GM19023 (cell line): ENCODE data around the gene MFNG.

ENCODE experiments used
- ATAC-seq: cut with Tn5 transposase; IDR thresholded peaks from one replicate; pipeline ENCODE4 v1.9.1; 2021; ENCODE audit warnings: mild to moderate bottlenecking, moderate library complexity; ENCODE audit not compliant: unreplicated experiment

Gene MFNG

DNA sequence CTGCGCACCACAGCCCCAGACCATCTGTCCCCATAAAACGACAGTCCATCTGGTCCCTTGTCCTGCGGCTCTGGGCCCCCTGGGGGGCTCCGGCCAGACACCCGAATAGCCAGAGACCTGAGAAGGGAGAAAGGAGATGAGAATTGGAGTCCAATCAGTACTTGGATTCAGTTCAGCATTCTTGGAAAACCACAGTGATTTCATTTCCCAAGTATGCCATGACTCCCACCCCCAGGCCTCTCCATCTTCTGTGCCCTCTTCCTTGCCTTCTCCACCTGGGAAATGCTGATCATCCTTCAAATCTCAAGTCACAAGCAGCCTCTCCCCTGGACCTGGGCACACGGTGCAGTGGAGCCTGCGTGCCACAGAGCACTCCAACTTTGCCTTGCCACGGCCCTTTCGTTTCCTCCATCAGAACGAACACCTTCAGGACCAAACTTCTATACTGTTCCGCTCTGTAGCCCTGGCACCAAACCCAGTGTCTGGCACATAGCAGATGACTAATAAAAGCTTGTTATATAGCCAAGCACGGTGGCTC is 10.9 kb upstream of the MFNG start:
- no peak for ATAC-seq

DNA sequence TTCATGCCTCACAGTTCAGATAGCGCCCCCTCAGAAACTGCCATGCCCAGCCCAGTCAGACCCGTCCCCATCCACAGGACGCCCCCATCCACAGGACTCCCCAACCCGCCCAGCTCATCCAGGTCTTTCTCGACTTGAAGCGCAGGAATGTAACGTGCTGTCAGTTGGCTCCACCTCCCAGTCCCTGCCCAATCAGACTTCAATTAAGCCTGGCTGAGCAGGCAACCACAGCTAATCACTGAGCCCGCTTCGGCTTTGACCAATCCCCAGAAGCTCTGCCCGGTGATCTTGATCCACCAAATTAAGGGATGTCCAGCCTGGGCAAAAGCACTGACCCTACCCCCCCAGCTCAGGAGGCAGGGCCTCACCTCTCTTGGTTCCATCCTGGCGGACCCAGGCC is 10.5 kb upstream of the MFNG start:
- no peak for ATAC-seq

DNA sequence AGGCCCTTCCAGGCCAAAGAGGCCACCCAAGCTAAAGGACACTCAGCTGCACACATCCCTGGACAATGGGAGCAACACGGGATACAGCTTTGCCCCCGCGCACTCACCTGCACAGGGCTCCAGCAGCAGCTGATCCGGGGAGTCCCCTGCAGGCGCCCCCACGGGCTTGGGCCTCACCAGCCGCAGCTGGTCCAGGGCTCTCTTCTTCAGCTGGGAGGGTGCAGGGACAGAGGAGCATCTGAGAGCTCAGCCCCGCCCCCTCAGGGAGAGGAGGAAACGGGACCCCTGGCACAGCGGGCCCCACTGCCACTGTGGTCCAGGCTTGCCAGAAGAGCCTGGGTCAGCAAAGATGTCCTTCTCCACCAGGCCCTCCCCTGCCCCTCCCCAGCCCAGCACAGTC is 7.8 kb upstream of the MFNG start:
- no peak for ATAC-seq

DNA sequence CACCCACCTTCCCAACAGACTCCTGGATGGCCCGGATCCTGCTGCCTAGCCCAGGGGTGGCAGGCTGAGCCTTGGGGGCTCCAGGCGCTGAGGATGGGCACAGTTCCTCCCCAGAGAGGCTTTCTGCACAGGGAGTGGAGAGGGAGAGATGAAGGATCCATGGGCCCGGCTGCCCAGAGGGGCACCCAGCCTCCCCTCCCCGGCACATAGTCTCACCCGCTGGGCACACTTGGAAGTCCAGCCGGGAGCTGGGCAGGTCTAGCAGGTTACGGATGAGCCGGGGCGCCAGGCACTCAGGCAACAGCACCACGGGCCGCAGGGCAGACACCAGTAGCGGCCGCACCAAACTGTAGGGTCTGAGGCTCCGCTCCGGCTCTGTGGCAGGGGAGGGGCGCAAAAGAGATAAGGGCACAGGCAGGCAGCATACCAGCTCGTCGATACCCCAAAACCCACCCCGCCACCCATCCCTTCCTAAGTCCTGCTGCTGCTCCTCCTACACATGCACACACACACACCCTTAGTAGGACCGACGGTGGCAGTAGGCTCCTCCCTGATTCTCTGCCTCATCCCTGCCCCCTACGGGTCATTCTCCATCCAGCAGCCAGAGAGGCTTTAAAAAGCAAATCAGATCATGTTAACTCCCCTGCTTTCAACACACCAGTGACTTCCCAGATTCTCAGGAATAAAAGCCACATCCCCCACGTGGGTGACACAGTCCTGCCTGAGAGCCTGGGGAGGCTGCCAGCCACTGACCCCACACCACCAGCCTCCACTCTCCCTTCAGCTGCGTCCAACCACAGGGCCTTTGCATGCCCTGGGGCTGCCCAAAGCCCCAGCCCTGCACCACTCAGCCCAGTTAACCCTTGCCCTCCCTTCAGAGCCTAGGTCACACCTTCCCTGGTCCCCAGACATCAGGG is 6.5 kb upstream of the MFNG start:
- no peak for ATAC-seq

GRCh38 chr22:37491559-37492427 is 5.6 kb upstream of the MFNG start:
- no peak for ATAC-seq

DNA sequence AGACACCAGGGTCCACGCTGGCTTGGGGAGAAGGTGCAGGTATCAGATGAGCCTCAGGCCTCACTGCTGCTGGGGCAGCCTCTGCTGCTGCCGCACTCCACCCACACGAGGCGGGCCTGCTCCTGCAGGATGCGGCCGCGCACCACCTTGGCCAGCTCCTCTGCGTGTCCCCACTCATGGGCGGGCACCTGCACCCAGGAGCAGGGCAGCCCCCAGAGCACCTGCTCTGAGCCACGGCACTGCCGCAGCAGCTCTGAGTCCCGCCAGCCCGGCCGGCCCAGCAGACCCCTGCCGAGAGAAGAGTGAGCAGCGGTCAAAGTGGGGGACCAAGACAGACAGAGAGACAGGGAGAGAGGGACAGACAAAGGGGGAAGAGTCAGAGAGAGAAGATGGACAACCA is 4.9 kb upstream of the MFNG start:
- ATAC-seq, result no peak

- ATAC-seq, result no peak
These were observed 3.8 kb upstream of the MFNG start for GRCh38 chr22:37489983-37490382.

GRCh38 chr22:37488337-37489135 is 2.4 kb upstream of the MFNG start:
- no peak for ATAC-seq

GRCh38 chr22:37487571-37487970 is 1.4 kb upstream of the MFNG start:
- no peak for ATAC-seq

DNA sequence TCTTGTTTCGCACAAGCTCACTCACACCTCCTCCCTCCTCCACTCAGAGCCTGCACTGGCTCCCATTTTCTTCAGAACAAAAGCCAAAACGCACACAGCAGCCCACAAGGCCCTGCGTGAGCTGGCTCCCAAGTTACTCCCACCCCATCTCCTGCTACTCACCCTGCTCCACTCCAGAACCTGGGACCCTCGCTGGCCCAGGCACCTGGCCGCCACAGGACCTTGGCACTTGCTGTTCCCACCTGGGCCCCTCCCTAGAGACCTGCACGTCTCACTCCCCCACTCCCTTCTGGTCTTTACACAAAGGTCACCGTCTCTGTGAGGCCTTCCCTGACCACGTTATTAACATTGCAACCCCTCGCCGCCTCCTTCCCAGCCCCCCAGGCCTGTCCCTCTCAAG is 945 bp upstream of the MFNG start:
- ATAC-seq, result no peak

DNA sequence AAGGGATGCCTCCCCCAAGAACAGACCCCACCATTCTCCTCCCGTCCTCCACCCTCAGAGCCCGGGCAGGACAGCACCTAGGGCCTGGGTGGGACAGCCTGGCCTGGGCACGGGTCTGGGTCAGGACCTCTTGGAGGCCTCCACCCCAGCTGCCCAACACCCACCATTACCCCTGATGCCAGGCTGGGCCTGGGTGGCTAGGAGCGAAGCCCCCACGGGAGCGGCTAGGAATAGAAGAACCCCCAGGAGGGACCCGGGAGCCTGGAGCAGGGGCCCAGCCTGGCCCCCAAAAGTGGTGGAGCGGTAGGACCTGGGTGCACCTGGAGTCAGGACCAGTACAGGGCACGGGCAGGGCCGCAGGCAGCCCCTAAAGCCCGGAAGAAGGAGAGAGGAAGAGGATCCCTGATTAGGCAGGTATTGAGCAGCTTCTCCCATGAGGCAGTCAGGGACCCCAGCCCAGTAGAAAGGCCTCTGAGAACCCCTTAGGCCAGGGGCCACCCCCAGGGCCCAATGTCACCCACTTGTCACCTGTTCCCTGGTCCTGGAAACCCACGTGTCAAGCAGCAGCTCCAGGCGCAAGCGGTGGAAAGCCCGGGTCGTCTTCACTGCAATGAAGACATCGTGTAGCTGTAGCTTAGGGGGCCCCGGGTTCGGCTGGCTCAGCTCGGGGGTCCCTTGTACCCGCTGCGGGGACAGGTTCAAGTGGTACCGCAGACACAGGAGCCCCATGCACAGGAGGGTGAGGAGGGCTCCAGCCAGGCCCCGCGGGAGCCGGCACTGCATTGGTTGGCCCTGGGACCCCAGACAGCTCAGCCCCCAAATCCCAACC is 575 bp downstream of the MFNG start:
- ATAC-seq, result peak; percentile 2

- ATAC-seq, result peak; percentile 44
These were observed 1.4 kb downstream of the MFNG start for GRCh38 chr22:37484480-37485394.

DNA sequence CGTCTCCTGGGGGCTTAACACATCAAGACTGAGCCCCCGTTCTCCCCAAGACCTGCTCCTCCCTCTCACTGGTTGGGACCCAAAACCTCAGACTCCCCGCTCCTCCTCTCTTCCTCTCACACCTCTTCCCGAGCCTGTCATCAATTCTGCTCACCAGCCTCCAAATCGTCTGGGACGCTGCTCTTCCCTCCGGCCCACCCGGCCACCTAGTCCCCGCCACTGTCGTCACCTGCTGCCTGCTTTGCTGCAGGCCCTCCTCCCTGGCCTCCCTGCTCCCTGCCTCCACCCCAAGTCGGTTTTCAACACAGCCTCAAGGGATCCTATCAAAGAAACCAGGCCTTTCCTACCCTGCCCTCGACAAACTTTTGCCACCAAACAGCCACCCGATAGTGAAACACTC is 3.1 kb downstream of the MFNG start:
- ATAC-seq, result no peak

- ATAC-seq, result no peak
These were observed 3.9 kb downstream of the MFNG start for GRCh38 chr22:37482244-37482643.

GRCh38 chr22:37481347-37481907 is 4.8 kb downstream of the MFNG start:
- ATAC-seq, result no peak

DNA sequence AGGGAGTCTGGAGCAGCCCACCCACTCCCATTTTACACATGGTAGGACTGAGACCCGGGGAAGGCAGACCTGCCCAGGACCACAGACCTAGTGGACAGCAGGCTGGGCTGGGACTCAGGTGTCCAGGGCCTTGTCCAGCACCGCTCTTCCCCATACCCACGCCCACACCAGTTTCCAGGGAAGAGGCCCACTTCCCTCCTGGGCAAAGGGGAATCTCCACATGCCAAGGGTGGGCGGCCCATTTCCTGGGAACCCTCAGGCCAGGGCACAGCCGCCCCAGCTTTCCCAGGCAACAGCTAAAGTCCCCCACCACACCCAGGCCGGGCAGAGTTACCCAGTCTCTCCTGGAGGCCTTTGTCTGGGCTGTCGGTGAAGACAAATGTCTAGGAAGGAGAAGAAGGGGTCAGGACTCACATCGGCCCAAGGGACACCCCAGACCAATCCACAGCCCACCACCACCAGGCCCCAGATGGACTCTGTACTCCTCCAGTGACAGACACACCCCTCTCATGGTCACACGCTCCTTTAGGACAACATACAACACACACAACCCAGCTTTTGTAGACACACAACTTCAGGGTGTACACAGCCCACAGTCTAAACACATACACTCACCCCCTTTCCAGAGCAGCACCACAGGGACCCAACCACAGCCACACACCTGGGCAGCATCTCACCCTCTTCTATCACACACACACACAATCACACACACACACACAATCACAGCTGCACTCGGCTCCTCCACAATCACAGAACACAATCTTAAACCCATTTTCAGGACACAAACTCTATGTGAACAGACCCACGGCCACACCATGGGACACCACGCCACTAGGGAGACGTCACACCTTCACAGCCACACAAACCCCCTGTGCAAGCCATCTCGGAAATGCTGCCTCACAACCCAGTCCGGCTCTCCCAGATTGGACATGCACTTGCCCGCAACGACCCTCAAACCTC is 5.5 kb downstream of the MFNG start:
- ATAC-seq, result no peak

DNA sequence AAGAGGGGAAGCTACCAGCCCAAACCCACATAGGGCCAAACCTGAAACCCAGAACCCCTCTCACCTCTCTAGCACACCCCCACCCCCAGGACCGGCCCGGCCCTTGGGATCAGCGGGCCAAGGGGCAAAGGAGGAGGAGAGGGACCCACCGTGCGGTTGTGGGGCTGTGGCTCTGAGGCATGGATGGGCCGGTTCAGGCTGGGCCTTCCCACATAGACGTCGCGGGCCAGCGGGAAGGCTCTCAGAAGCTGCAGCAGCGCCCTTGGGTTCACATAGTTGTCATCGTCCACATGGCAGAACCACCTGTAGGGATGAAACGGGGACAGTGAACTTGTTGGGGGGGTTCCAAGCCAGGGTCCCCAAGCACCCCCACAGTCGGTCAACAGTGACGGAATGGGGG is 7.0 kb downstream of the MFNG start:
- ATAC-seq, result no peak
